ENCODE data around the gene CRB2. TPM values are rescaled to one million over a fixed set of nuclear protein-coding genes. Genes with fewer than 3 reads are reported as not detected.

Gene CRB2
- total RNA-seq, 1 donor from 2014 or later: 6.8 TPM

DNA sequence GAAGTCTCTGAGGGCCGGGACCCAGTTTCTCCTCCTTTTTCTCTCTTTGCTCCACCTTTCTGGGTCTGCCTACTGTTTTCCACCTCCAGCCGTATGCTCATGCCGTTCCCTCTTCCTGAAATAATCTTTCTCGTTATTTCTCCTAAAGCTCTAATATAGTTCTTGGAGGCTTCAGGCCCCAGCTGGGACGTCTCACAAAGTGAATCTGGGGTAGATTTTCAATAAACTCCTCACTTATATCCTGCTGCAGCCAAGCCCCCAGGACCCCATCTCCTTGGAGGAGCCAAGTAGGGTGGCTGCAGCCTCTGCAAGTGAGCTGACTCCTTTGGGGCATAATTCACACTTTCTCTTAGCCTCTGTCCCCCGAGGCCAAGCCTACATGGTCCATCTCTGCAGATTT lies 14.2 kb upstream of the CRB2 start:
- H3K27me3 Mint-ChIP-seq (ENCODE audit: unreplicated experiment): peaks cover 3% of the 10 kb centered on the region
- DNase-seq: no peak
- H3K9me3 Mint-ChIP-seq (ENCODE audit: unreplicated experiment): no peaks in the 10 kb centered on the region
- TF ChIP-seq, protein P1, sequence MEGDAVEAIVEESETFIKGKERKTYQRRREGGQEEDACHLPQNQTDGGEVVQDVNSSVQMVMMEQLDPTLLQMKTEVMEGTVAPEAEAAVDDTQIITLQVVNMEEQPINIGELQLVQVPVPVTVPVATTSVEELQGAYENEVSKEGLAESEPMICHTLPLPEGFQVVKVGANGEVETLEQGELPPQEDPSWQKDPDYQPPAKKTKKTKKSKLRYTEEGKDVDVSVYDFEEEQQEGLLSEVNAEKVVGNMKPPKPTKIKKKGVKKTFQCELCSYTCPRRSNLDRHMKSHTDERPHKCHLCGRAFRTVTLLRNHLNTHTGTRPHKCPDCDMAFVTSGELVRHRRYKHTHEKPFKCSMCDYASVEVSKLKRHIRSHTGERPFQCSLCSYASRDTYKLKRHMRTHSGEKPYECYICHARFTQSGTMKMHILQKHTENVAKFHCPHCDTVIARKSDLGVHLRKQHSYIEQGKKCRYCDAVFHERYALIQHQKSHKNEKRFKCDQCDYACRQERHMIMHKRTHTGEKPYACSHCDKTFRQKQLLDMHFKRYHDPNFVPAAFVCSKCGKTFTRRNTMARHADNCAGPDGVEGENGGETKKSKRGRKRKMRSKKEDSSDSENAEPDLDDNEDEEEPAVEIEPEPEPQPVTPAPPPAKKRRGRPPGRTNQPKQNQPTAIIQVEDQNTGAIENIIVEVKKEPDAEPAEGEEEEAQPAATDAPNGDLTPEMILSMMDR (IDR thresholded peaks at IDR 0.05; ENCODE audit: partially characterized antibody, unreplicated experiment): no peak
- no peaks in the 10 kb centered on the region for H3K36me3 Mint-ChIP-seq (ENCODE audit: unreplicated experiment)
- no peak overlapping the region for H3K27ac Mint-ChIP-seq (ENCODE audit: unreplicated experiment)
- no peak overlapping the region for H3K4me3 Mint-ChIP-seq (ENCODE audit: unreplicated experiment)
- peaks cover 4% of the 10 kb centered on the region for H3K4me1 Mint-ChIP-seq (ENCODE audit: low read depth, unreplicated experiment)

DNA sequence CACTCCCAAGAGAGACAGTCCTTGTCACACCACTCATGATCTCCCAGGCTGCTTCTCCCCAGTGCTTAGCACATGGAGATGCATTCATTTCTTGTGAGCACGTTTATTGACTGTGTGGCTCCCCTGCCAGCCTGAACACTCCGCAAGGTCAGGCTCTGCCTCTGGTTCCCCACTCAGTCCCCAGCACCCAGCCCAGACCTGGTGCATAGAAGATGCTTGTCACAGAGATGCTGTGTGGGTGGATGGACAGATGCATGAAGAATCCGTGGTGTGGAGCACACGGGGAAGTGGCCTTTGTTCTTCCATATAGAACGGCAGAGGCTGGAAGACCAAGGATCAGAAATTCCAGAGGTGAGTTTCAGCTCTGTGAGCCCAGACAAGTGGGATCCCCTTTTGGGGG lies 13.8 kb upstream of the CRB2 start:
- DNase-seq: no peak
- Mint-ChIP-seq H3K9me3 (ENCODE audit: unreplicated experiment) (no peaks in the 10 kb centered on the region), H3K4me3 (ENCODE audit: unreplicated experiment) (no peak overlapping the region), H3K36me3 (ENCODE audit: unreplicated experiment) (no peaks in the 10 kb centered on the region), H3K27ac (ENCODE audit: unreplicated experiment) (no peak overlapping the region), H3K4me1 (ENCODE audit: low read depth, unreplicated experiment) (peaks cover 4% of the 10 kb centered on the region), H3K27me3 (ENCODE audit: unreplicated experiment) (peaks cover 3% of the 10 kb centered on the region)
- TF ChIP-seq, protein P1 (IDR thresholded peaks at IDR 0.05; ENCODE audit: partially characterized antibody, unreplicated experiment): no peak

DNA sequence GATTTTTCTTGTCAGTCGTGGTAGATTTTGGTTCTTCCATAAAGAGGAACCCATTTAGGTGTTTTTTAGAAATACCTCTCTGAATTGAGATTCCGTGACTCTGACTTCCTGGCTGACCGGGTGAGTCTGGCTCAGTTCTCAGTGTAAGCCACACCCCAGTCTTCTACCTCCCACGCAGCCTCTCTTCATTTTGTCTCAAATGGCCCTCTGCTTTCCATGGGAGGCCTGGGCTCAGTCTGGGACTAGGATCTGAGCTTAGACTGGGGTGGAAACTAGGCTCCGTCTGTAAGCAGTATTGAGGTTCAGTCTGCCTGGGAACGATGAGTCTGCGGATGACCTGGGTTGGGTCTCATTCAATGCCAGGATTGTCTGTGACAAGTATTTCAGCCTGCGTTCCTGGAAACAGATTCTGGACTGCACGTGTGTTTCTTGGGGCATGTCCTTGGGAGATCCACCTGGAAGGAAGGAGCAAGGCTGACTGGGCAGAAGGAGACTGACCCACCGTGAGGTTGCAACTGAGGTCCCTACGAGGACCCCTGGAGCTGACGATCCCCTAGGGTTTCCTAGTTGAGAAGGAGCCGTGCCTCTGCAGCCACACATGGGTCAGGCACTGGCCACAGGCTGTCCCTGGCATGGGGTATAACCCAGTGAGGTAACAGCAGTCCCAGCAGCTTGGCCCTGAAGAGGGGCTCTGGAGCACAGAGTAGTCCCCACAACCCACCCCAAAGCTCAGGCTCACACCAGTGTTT lies 12.4 kb upstream of the CRB2 start:
- H3K9me3 Mint-ChIP-seq (ENCODE audit: unreplicated experiment): no peaks in the 10 kb centered on the region
- H3K27ac Mint-ChIP-seq (ENCODE audit: unreplicated experiment): no peak overlapping the region
- peaks cover 3% of the 10 kb centered on the region for H3K27me3 Mint-ChIP-seq (ENCODE audit: unreplicated experiment)
- H3K4me3 Mint-ChIP-seq (ENCODE audit: unreplicated experiment): no peak overlapping the region
- no peak for DNase-seq
- no peaks in the 10 kb centered on the region for H3K36me3 Mint-ChIP-seq (ENCODE audit: unreplicated experiment)
- H3K4me1 Mint-ChIP-seq (ENCODE audit: low read depth, unreplicated experiment): peaks cover 4% of the 10 kb centered on the region
- TF ChIP-seq, protein P1 (IDR thresholded peaks at IDR 0.05; ENCODE audit: partially characterized antibody, unreplicated experiment): no peak

DNA sequence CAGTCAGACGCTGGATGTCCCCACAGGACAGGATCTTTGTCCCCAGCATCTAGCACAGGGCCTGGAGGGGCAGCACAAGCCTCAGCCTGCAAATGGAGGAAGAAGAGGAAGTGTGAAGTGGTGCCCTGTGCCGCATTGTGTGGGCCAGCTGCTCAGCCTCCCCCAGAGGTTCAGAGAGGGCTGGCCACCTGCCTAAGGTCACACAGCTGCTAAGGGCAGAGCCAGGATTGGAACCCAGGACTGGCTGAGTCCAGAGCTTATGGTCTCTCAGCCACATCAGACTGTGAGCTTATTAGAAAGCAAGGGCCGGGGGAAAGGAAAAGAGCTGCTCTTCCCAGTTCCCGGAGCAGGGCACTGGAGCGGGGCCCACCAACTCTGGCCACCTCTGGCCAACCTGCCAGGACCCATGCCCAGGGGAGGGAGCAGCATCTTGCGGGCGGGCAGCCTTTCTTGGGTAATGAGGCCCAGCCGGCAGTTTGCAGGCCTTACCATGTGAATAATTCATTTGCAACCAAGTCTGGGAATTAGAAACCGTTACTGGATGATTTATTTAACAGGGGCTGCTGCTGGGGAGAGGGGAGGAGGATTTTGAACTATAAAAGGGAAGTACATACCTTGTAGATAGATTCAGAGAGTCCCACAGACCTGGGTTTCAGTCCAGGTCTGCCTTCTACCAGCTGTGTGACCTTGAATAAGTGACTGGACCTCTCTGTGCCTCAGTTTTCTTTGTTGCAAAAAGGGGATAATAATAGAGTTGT lies 11.6 kb upstream of the CRB2 start:
- H3K4me3 Mint-ChIP-seq (ENCODE audit: unreplicated experiment): no peak overlapping the region
- H3K27me3 Mint-ChIP-seq (ENCODE audit: unreplicated experiment): peaks cover 3% of the 10 kb centered on the region
- no peaks in the 10 kb centered on the region for H3K9me3 Mint-ChIP-seq (ENCODE audit: unreplicated experiment)
- H3K36me3 Mint-ChIP-seq (ENCODE audit: unreplicated experiment): no peaks in the 10 kb centered on the region
- no peak overlapping the region for H3K27ac Mint-ChIP-seq (ENCODE audit: unreplicated experiment)
- TF ChIP-seq, protein P1 (IDR thresholded peaks at IDR 0.05; ENCODE audit: partially characterized antibody, unreplicated experiment): no peak
- H3K4me1 Mint-ChIP-seq (ENCODE audit: low read depth, unreplicated experiment): peaks cover 4% of the 10 kb centered on the region
- DNase-seq: no peak

DNA sequence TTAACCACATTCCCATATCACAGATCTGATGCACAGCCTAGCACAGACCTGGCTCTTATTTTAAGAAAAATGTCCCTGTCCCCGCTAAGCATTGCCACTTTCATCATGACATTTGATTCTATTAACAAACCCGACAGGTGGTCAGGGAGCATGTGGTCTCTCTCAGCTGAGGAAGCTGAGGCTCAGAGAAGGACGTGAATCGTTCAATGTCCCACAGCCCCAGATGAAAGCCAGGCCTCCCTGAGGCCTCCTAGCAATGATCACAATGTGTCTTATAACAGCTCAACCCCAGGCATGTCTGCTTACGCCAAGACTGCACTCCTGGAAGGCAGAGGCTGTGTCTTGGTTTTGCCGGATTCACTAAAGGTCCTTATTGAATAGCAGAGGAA lies 10.4 kb upstream of the CRB2 start:
- Mint-ChIP-seq H3K9me3 (ENCODE audit: unreplicated experiment) (no peaks in the 10 kb centered on the region), H3K4me3 (ENCODE audit: unreplicated experiment) (no peak overlapping the region), H3K27ac (ENCODE audit: unreplicated experiment) (peak overlapping the region; percentile 55), H3K4me1 (ENCODE audit: low read depth, unreplicated experiment) (peaks cover 4% of the 10 kb centered on the region), H3K36me3 (ENCODE audit: unreplicated experiment) (no peaks in the 10 kb centered on the region), H3K27me3 (ENCODE audit: unreplicated experiment) (peaks cover 7% of the 10 kb centered on the region)
- TF ChIP-seq, protein P1 (IDR thresholded peaks at IDR 0.05; ENCODE audit: partially characterized antibody, unreplicated experiment): no peak
- no peak for DNase-seq
